Hematopoietic multipotent progenitor cell treated with erythropoietin and hydrocortisone succinate and interleukin-3 and kit ligand, for 6 days (in vitro differentiated cells): ENCODE data around the gene CHSY1.

Experiments used
- DNase-seq: peaks from one replicate; pipeline ENCODE4 v3.0.0-alpha.2; 2015

Gene CHSY1

DNA sequence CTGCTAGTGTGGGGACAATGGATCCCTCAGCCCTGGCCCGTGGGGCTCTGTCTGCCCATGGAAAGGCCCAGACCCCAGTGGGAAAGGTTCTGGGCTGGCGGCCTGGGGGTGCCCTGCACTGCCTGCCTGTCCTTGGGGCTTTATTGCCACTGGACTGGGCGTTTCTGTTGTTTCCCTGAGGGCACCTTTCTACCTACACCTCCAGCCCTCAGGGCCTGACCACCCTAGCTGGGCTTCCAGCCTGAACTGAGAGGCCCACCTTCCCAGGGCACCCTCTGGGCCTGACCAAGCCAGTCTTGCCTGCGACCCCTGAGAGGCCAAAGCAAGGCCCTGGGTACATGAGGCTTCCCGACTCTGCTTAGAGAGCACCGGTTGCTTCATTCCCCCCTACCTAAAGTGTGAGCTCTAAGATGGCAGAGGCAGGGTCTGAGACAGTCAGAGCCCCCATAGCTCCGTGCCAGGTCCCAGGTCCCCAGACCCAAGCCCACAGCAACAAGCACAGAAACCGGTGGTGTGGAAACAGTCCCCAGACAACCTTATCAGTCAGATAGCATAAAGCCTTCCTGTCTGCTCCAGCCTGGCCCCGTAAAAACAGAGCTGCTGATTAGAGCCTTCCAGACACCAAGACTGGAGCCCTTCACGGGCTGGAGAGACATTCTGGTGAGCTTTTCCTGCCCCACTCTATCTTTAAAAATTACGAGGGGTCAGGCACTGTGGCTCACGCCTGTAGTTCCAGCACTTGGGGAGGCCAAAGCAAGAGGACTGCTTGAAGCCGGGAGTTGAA lies 102.8 kb downstream of the CHSY1 start:
- peak; percentile 83 for DNase-seq

DNA sequence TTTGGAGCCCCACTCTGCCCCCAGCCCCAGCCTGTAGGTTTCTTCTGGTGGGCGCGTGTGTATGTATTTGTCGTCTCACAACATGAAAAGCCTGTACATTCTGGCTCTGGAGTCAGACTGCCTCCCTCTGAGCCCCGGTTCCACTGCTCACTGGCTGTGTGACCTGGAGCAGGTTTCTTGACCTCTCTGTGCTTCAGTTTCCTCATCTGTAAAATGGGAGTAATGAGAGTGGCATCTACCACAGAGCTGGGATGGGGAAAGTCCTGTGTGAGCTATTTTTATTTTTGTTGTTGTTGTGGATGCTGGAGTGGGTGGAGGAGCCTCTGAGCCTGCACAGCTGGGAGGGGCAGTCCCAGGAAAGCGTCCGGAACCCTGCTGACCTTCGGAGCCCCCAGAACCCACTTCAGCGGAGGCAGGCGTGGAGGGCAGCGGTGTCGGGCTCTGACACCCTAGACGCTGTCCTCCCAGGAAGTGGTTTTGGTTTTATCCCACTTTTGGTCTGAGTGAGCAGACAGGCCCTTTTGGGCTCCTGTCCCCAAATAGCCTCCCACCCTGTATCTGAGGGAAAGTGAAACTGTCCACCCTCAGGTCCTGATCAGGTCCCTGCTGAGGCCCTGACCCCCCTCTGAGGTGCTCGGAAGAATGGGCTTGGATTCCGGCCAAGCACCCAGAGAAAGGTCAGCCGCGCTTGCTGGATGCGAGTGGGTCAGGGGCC lies 103.5 kb downstream of the CHSY1 start:
- no peak for DNase-seq

DNA sequence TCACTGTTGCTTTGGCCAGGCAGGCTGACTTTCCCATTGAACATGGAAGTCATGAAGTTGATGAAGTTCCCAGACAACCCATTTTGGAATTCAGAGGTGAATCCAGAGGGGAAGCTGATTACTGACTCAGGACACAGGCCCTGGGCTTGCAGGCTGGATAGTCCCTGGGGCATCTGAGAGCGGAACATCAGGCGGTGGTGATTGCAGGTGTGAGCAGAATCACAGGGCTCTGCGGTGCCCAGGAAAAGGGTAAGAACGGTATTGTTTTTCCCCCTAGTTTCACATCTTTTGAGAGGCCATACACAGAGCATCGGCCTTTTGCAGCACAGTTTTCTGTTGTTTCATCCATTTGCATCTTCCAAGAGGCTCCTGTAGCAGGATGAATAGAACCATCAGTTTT lies 104.7 kb downstream of the CHSY1 start:
- no peak for DNase-seq

DNA sequence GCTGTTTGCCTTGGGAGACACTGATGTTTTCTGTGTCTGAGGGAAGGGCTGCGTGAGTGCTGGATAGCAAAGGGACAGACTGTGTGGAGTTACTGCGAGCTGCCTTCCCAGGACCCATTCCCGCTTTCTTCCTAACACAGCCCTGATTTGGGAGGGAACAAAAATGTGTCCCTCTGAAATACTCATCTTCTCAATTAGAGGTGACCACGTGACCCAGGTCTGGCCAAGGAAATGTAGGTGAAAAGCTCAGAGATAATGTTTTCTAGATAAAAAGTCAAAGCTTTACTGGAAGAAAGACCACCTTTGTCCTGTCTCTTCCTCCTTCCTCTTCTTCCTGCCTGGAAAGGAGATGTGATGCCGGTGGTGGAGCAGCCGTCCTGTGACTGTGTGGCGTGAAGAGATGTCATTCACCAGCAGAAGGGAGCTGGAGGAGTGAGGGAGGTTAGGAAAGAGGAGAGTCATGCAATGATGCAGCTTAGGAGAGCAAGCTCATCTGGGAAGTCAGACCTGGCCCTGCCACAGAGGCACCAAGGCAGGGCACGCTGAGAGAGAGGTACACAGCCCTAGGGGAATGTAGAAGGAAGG lies 105.6 kb downstream of the CHSY1 start:
- DNase-seq = no peak

DNA sequence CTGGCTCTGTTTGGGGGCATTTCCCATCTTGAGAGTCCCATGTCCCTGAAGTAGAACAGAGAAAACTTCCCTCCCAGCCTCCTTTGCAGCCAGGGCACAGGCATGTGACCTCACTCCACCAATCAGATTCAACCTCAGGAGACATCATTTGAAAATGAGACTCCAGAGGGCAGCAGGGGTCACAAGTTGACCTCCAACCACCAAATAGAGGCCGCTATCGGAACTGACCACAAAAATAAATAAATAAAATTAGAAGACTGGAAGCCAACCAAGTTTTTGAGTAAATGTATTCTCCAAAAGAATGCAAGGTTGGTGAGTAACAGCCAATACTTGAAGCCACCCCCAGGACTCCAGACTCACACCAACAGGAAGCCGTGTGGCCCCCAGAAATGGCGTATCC lies 106.5 kb downstream of the CHSY1 start:
- DNase-seq = no peak

DNA sequence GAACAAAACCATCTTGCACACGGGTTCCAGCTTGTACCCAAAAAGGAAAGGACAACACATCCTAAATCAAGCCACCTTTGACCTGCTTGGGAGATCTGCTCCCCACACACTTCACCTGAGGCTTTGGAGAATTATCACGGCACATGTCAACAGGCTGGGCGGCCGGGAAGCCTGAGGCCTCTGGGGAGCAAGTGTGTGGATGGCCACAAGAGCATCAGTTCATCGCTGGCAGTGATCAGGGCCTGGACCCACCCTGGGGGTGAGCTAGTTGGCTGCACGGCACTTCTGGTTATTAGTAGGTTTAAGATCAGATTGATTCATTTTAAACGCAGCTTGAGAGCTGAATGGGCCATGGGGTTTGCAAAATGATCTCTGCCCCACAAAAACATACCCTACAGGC lies 108.5 kb downstream of the CHSY1 start:
- no peak for DNase-seq

DNA sequence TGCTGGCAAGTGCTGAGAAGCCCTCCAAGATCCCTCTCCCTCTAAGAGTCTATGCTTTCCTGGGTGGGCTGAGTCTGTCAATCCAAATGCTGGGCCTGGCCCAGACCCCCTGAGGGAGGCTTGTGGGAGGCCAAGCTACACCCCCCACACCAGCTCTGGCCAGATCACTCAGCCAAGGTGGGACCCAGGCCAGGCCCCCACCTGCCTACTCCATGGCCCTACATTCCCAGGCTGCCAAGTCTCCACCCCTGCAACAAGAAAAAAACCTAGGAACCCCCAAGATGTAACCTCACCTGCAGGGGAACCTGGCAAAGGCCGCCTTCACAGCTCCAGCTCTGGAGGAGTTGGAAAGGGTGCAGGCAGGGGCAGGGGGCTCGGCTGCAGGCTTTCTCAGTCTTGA lies 109.1 kb downstream of the CHSY1 start:
- no peak for DNase-seq

DNA sequence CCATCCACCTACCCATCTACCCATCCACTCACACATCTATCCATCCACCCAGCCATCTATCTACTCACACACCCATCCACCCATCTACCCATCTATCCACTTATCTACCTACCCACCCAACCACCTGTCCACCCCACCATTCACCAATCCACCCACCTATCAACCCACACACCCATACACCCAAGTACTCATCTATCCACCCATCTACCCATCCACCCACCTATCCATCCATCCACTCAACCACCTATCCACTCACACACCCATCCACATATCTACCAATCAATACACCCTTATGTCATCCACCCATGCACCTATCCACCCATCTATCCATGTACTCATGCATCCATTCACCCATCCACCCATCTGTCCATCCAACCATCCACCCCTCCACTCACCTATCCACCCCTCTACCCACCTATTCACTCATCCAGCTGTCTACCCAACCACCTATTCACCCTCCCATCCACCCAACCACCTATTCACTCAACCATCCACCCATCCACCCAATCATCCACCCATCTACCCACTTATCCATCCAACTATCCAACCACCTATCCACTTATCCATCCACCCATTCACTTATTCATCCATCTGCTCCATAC lies 109.8 kb downstream of the CHSY1 start:
- DNase-seq = no peak

DNA sequence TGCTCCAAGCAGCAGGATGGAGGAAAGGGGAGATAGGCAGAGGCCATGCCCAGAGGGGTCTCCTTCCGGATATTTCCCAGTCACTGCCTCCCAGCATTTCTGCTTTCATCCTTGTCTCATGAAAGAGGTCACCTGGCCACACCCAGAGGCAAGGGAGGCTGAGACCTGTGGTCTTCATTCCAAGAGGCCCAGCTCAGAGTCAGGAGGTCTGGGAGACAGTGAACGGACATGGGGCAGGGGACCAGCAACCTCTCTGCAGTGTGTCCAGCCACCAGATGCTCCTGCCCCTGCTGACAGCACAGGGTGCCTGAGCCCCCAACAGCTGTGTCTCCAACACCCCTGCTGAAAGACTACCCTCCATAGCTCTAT lies 111.2 kb downstream of the CHSY1 start:
- no peak for DNase-seq

DNA sequence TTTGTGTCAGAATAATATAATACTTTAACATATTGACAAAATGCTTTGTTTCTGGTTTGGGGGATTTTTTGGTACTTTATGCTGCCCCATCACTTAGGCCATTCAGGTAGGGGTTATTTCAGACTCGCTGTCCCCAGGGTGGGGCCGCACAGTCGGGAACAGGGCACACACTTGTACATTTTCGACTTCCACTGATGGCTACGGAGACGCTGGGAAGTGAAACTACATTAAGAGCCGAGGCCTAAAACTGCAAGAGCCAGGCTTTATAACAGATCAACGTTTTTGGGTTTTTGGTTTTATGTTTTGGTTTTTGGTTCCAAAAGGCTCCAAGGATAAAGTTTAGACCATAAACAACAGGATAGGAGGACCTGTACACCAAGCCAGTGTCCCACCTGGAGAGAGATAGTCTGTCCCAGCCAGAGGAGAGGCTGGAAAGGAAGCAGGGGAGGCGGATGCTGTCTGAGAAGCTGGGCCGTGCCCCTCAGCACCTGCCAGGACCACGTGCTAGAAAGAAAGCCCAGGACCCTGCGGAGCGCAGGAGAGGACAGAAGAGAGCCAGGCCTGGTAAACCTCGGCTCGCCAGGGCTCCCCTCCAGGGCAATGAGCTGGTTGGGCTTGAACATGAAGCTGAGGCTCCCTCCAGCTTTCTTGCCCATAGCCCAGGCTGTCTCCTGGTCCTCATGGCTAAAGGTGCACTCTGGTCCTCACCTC lies 111.7 kb downstream of the CHSY1 start:
- DNase-seq = no peak

DNA sequence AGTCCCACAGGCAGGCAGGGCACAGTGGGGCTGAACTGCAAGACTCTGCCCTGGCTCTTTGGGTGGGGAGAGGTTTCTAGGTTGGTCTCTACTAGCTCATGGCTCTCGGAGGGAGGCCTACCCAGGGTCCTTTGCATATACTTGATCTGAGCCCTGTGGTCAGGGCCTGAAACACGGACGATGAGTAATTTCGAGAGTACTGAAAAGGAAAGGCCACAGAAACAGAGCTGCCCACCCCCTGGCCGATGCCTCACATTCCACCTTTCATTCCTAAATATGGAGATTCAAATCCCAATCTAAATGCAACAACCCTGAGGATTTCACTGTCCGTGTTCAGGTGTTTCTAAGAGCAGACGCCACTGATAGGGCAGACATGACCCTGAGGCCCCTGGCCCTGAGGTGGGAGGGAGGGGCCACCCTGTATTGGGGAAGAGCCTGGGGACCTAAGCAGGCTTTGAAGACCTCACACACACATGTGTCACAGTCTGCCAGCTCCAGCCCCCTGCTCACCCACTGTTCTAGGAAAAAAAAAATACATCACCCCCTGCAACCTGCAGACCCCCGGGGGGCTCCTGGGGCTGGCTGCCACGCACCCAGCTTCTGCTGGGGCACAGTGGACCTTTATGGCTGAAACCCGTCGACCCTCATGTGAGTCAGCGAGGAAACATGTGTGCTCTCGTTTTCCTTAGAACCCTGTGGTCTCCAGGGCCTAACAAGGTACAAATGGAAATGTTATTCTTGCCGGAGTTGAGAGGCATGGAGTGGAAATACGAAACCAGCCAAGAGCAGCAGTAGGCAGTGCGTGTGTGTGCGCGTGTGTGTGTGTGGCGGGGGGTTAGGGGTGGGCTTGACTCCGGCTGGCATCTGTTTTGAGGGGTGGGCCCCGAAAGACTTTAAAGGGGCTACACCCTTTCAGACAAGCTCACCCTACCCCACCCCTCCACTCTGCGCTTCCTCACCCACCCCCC lies 112.7 kb downstream of the CHSY1 start:
- no peak for DNase-seq

DNA sequence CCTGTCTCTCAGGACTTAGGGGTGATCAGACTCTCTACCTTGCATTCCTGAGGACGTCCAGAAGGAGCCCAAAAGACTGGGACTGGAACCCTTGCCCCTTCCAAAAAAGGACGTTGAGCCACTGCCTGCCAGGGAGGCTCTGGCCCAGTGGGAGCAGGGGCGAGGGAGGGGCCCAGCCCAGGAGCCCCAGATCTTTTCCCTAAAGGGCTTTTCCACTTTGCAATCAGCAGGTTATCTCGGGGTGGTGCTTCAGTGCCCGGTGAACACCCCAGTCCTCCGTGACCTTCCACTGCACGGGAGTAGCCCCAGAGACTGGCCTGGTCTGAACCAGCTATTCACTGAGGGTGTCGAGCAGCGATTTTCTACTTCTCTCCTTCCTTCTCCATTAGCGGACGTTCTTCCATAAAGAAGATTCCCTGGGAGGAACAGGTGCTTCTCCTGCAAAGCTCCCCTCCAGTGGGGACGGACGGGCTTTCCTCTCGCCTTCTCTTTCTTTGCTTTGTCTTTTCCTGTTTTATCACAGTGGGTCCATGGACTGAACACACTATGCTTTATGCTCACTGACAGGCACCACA lies 113.7 kb downstream of the CHSY1 start:
- no peak for DNase-seq

DNA sequence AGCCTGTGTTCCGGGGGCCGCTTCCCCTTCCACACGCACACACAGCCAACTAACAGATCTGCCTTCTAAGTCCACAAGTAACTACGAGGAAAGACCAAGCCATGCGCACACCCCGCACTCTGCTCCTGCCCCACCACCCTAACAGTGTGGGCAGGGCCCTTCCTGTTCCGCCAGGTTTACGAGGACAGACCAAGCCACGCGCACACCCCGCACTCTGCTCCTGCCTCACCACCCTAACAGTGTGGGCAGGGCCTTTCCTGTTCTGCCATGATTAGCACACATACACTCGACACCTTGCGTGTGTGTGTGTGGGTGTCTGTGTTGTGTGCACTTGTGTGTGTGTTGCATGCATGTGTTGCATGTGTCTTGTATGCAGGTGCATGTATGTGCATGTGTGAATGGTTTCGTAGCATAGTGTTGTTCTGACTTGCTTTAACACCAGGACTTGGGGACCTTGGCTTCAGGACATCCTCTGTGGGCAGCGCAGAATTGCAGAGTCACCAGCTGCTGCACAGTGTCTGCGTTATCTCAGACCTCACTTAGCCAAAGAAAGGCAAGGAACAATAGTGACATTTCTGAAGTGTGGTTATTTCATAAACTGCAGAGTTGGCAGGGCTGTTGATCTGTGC lies 114.4 kb downstream of the CHSY1 start:
- DNase-seq = peak; percentile 94

DNA sequence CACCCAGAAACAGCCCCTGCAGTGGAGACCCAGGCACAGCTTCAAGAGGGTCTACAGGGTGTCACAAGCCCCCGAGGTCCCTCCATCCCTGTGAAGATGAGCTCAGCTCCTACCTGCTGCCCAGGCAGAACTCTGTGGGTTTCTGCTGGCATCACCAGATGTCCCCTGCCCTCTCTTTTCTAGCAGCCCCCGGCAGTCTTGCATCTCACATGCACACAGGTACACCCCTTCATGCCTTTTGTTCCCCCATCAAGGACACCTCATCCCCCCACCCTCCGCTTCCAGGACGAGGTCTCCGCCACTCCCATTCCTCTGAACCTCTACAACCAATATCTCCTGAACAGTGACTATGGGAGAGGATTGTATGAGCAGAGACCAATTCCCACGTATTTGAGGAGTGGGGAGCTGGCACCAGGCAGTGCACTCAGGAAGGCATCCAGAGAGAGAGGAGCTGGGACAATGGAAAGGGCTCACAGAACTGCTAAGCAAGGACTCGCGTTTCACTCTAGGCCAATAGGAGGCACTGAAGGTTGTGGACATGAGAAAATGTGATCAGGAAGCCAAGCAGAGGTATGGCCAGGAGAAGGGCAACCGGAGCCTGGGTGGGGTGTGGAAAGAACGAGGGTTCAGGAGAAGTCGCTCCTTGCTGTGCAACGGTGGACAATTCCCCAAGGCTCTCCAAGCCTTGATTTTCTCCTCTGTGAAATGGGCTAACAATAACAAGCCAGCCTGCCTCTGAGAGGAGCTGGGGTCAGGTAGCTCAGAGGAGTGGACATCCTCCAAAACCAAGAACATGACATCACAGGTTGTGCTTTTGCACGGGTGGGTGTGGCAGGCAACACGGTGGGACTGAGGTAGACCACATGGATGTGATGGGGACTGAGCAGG lies 115.2 kb downstream of the CHSY1 start:
- peak; percentile 30 for DNase-seq

DNA sequence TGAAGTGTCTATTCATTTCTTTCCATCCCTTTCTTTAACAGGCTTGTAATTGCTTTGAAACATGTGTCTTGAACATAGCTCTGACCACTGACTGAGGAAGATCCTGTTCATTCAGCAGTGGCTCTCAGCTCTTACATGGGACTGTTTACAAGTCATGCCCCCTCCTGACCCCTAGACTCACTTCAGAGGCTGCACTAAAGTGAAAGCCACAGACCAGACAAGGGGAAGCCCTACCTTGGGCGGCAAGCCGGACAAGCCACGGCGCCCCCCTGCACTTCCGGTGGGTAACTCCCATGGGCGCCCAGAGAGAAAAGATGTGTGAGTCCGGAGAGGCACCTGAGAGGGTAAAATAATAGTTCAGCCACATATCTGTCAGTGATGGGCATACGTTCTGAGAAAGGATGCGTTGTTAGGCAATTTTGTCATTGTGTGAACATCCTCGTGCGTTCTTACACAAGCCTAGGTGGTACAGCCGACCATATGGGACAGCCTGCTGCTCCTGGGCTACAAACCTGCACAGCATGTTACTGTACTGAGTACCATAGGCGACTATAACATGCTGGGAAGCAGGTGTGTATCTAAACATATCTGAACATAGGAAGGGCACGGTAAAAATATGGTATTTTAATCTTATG lies 116.2 kb downstream of the CHSY1 start:
- DNase-seq = peak; percentile 20

DNA sequence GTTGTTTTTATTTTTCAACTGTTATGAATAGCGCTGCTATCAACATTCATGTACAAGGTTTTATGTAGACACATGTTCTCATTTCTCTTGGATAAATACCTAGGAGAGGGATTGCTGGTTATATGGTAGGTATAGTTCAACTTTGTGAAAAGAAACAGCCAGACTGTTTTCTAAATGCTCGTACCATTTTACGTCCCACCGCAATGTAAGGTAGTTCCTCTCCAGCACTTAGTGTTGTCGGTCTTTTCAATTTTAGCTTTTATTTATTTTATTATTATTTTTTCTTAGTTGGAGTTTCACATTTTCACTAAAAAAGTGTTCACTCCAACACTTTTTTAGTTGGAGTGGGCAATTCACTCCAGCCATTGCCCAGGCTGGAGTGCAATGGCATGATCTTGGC lies 117.1 kb downstream of the CHSY1 start:
- DNase-seq = no peak

DNA sequence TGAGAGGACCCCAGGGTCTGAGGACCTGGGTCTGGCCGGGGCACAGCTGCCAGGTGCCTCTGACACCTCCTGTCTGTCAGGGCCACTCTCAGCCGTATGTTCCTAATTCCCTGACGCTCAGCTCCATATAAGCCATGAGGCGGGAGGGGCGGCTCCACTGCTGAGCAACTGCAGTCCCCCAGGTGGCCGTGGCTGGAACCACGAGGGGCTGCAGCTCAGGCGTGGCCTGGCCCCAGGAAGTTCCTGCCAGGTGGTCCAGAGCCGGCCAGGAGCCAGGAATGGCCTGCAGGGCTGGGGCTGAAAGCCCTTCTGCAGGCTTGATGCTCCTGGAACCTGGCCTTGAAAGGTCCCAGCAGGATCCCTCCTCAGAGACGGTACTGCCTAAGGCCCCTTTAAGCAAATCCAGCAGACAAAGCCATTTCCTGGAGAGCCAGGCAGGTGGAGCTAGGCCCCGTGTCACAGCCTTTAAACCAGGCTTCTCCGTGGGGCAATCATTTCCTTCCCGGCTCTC lies 118.0 kb downstream of the CHSY1 start:
- no peak for DNase-seq

DNA sequence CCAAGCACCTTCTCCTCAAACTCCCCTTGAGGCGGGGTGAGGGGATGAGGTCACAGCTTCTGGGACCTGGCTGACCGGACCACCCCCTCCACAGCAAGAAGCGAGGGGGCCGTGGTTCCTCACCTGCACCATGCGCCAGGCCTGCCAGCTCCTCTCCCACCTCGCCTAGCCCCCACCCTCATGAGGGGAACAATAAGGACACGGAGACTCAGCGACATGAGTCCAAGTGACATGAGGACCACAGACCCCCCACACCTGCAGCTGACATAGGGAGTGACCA lies 118.7 kb downstream of the CHSY1 start:
- no peak for DNase-seq

DNA sequence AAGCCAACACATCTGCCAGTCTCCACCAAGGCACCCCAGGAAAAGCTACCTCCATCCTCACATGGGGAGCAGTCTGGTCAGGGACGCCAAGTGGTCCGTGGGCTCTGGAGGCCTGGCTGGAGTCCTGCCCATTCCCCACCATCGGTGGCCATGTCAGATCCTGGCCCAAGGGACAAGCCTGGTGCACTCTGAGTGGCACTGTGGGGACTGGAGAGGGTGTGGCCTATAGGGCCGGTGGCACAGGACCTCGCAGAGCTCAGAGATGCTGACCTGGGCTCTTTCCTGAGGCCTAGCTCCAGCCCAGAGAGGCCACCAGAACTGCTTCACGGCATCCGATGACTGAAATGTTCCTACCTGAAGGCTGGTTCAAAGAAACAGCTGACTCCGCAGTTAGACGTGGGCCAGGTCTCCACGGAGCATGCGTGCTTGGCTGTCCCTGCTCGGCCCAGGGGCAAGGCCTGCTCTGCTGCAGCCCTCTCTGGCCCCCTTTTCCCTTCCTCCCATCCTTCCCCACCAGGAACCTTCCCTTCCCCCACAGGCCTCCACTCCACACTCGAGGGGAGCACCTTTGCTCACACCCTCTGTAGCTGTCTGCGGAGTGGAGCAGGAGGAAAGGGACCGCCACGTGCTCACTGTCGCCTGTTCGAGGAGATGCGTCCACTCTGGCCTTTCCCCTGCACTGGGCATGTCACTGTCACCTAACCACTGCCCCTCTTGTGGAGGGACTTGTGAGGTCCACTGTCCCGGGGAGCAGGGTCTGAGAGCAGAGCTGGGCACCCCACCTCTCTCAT lies 119.3 kb downstream of the CHSY1 start:
- no peak for DNase-seq
